ENCODE data around the gene MATN4. TPM values are rescaled to one million over a fixed set of nuclear protein-coding genes. Genes with fewer than 3 reads are reported as not detected.

The MATN4 gene
- total RNA-seq, 1 experiment from 2014 or later: 0.14 TPM

DNA sequence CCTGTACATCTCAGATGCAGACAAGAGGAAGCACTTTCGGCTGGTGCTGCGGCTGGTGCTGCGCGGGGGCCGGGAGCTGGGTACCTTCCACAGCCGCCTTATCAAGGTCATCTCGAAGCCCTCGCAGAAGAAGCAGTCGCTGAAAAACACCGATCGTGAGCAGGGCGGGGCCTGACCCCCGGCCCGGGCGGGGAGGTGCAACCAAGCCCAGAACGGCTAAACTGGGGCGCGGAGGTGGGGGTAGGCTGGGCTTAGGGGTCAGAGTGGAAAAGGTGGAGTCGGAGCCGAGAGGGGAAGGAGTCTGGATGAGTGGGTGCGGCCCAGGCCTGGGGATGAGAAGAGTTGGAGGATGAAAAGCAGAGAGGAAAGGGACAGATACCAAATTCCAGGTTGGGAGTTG lies 4.1 kb upstream of the MATN4 start:
- DNase-seq: peak; percentile 65

DNA sequence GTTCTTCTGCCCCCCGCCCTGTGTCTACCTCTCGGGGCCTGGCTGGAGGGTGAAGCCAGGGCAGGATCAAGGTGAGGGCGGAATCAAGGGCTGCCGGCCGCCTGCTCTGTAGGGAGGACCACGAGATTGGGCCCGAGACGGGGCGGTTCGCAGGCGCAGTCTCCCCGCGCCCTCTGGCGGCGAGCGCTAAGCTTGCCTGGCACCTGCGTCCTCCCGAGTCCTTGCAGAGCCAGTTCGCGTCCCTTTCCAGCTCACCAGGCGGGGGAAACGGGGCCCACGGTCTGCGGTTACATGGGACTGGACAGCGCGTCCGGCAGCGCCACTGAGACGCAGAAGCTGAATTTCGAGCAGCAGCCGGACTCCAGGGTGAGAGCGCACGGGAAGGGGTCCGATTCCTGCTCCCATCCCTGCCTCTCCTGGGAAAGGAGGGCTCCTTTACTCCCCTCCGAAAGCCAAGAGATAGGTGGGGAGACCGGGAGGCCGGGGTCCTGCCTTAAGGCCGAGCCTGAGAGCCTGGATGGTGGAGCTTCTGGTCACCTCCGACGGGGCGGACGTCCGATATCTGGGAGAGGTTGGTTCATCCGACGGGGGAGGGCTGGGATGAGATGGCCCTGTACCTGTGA lies 3.6 kb upstream of the MATN4 start:
- Histone ChIP-seq H3K36me3 (replicated peaks; ENCODE audit: control insufficient read depth, insufficient read depth, low read length) (no peaks in the 10 kb centered on the region), H3K27me3 (ENCODE audit: control insufficient read depth, insufficient read depth, low read length) (peaks cover 8% of the 10 kb centered on the region), H3K4me3 (ENCODE audit: insufficient read depth, low read depth, low read length) (peak overlapping the region; percentile 25; the same call in 1 of the 2 replicates)
- DNase-seq: peak; percentile 97

More for the DNA sequence above, 4.1 kb upstream of the MATN4 start:
- peaks cover 8% of the 10 kb centered on the region for H3K27me3 ChIP-seq (ENCODE audit: control insufficient read depth, insufficient read depth, low read length)
- H3K36me3 ChIP-seq (replicated peaks; ENCODE audit: control insufficient read depth, insufficient read depth, low read length): no peaks in the 10 kb centered on the region
- H3K4me3 ChIP-seq (ENCODE audit: insufficient read depth, low read depth, low read length): peak overlapping the region; percentile 25; the same call in 1 of the 2 replicates

DNA sequence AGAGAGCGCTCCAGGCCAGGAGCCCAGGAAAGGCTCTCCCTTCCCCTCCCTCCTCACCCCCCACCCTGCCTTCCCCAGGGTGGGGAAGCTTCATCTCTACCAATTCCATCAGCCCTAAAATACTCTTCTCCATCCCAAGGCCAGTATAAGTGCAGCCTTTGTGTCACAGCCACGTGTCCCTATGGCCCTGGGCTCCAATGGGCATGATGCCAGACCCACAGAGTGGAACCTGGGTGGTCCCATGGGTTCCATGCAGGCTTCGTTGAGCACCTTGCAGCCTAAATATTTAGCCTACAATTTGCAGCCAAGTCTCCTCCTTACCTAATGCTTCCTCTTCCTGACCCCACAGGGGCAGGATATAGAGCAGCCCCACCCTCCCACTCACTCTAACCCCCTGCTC lies 976 bp upstream of the MATN4 start:
- no peak overlapping the region for H3K4me3 ChIP-seq (ENCODE audit: insufficient read depth, low read depth, low read length)
- no peak for DNase-seq
- no peaks in the 10 kb centered on the region for H3K36me3 ChIP-seq (replicated peaks; ENCODE audit: control insufficient read depth, insufficient read depth, low read length)
- H3K27me3 ChIP-seq (ENCODE audit: control insufficient read depth, insufficient read depth, low read length): peaks cover 12% of the 10 kb centered on the region

DNA sequence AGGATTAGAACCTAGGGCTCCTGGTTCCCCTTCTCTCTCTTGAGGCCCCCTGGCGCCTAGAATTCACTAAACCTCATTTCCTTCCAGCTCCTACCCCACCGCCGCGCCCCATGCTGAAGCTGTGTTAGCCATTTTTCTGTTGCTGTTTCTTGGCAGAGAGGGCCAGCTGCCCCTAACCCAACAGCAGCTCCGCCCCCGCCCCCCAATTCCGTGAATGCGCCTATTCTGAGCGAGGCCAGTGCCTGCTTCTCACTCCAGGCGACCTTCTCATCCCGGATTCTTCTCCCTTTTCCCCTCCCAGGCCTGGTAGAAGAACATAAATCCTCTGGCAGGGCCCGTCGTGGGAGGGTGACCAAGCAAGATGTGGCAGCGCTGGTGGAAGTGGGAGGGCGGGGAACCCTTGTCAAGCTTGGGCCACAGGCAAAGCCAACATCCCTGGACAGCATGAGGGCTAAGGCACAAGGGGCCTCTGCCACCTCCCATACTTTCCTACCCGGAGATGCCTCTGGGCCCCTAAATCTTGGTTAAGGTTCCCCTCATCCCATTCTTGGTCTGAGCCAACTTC lies 941 bp downstream of the MATN4 start:
- Histone ChIP-seq H3K4me3 (ENCODE audit: insufficient read depth, low read depth, low read length) (no peak overlapping the region), H3K27me3 (ENCODE audit: control insufficient read depth, insufficient read depth, low read length) (peaks cover 12% of the 10 kb centered on the region), H3K36me3 (replicated peaks; ENCODE audit: control insufficient read depth, insufficient read depth, low read length) (no peaks in the 10 kb centered on the region)
- DNase-seq: no peak

DNA sequence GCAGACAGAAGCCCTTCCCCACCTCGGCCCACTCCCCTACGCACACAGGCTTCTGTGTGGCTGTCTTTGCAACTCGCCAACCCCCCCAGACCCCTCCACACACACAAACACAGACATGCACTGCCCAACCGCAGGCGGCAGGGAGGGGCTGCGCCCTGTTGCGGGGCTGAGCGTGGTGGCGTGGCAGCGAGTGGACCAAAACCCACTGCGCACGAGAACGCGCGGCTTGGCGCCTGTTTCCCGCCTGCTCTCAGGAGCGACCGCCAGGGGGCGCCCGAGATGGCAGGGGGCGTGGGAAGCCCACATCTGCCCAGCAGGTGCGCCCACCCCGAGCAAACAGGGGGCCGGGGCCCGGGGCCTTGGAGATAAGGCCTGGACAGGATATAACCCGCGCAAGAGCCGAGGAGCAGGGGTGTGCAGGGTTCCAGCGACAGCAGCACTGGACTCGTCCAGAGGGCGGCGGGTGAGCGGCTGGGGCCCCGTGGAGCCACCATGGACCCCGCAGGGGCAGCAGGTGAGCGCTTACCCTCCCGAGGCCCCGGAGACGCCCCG lies 1.6 kb downstream of the MATN4 start, which contains the start of gene RBPJL:
TSS of gene RBPJL (plus strand) at position 410 of the 552 bp plus-strand sequence. CDS start at position 493, 83 bp downstream.
- no peak within 1 kb of the TSS for H3K4me3 ChIP-seq (ENCODE audit: insufficient read depth, low read depth, low read length)

DNA sequence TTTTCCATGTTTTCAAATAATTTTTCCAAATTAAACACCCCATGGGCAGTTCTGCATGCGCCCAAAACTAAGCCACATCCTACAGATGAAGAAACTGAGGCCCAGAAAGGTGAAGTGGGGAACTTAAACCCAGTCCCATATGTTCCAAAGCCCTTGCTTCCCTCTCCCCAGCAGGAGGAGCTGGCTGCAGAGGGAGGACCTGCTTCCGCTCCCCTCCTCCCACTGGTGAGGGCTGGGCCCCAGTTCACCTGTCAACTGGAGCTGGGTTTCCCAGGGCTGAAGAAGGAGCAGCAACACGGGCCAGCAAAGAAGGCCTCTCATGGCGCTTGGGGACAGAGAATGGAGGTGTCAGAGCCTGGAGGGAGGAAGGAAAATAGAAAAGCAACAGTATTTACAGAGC lies 2.8 kb downstream of the MATN4 start:
- Histone ChIP-seq H3K4me3 (ENCODE audit: insufficient read depth, low read depth, low read length) (no peak overlapping the region), H3K27me3 (ENCODE audit: control insufficient read depth, insufficient read depth, low read length) (peaks cover 3% of the 10 kb centered on the region; the same call in 1 of the 2 replicates), H3K36me3 (replicated peaks; ENCODE audit: control insufficient read depth, insufficient read depth, low read length) (no peaks in the 10 kb centered on the region)
- peak; percentile 75 for DNase-seq

More for the DNA sequence above, 1.6 kb downstream of the MATN4 start, which contains the start of gene RBPJL:
- peaks cover 9% of the 10 kb centered on the region for H3K27me3 ChIP-seq (ENCODE audit: control insufficient read depth, insufficient read depth, low read length)
- peak; percentile 93 for DNase-seq
- H3K36me3 ChIP-seq (replicated peaks; ENCODE audit: control insufficient read depth, insufficient read depth, low read length): no peaks in the 10 kb centered on the region

DNA sequence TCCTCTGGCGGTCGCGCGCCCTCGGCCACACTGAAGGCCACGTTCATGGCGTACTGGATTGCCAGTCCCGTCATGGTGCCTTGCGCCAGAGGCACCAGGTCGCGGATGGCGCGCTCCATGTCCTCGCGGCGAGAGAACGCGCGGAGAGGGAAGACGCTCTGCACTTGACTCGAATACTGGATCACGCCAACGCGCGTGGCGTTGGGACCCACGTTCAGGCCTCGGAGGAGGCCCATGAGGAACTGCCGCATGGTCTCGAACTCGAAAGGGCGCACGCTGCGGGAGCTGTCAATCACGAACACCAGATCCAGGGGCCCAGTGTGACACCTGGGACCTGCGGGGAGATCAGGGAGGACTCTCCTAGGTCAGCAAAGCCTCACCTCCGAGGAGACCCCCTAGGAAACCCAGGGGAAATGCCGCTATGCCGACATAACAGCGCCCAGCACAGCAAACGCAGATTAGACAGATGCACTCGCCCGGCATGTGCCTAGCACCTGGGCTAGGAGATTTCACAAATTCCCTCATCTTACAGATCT lies 3.6 kb downstream of the MATN4 start:
- H3K4me3 ChIP-seq (ENCODE audit: insufficient read depth, low read depth, low read length): no peak overlapping the region
- H3K27me3 ChIP-seq (ENCODE audit: control insufficient read depth, insufficient read depth, low read length): peaks cover 3% of the 10 kb centered on the region; the same call in 1 of the 2 replicates
- H3K36me3 ChIP-seq (replicated peaks; ENCODE audit: control insufficient read depth, insufficient read depth, low read length): no peaks in the 10 kb centered on the region
- DNase-seq: no peak

DNA sequence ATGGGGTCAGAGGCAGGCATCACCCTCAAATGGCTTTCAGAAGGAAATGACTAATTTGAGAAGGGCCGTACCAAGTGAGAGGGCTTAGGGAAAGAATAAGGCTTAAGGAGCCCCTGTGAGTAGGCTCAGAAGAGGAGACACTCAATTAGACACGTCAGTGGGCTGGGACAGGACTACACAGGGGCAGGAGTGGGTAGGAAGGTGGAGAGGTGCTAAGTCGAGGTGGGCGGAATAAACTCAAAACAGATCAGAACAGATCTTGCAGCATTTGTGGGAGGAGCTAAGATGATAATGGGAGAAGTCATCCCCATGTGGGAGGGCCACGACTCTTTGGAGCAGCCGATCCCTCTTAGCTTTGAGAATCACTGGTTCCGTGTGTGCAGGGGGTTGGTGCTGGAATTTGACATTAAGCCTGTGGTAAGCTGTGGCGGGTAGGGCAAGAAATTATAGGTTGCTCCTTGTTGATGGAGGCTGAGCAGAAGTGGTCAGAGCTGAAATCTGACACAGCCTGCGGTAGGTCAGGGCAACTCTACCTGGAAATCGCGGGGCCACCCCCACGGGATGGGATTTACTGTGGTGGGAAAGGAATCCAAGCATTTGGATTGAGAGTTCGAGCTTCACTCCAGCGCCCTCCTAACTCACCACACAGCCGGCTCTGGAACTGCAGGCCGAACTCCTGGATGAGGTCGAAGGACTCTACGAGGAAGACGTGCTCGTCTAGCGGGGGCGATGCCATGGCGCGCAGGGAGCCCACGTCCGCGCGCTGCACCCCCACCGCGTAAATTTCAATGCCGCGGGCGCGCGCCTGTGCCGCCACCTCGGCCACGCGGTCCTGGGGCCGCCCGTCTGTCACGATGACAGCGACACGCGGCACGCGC lies 4.3 kb downstream of the MATN4 start:
- no peak for DNase-seq
- Histone ChIP-seq H3K27me3 (ENCODE audit: control insufficient read depth, insufficient read depth, low read length) (peaks cover 3% of the 10 kb centered on the region; the same call in 1 of the 2 replicates), H3K36me3 (replicated peaks; ENCODE audit: control insufficient read depth, insufficient read depth, low read length) (no peaks in the 10 kb centered on the region), H3K4me3 (ENCODE audit: insufficient read depth, low read depth, low read length) (no peak overlapping the region)

DNA sequence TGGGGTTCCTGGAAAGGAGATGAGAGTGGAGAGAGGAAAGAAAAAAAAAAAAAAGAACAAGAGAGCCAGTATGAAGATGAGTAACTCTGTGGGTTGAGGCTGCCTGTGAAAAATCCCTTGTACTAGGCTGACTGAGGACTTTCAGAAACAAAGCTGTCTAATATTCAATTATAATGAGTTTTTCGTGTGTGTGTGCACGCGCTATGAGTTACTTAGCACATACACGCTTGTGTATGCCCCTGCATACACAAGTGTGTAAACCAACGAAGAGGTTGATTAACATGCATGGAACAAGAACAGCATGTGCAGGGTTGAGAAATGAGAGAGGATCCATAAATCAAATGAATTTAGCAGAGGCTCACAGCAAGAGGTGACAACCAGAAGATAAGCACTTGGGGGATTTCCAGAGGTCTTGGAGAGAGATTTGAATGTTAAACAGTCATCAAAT lies 6.3 kb downstream of the MATN4 start:
- peaks cover 3% of the 10 kb centered on the region; the same call in 1 of the 2 replicates for H3K27me3 ChIP-seq (ENCODE audit: control insufficient read depth, insufficient read depth, low read length)
- no peaks in the 10 kb centered on the region for H3K36me3 ChIP-seq (replicated peaks; ENCODE audit: control insufficient read depth, insufficient read depth, low read length)
- no peak overlapping the region for H3K4me3 ChIP-seq (ENCODE audit: insufficient read depth, low read depth, low read length)
- no peak for DNase-seq

DNA sequence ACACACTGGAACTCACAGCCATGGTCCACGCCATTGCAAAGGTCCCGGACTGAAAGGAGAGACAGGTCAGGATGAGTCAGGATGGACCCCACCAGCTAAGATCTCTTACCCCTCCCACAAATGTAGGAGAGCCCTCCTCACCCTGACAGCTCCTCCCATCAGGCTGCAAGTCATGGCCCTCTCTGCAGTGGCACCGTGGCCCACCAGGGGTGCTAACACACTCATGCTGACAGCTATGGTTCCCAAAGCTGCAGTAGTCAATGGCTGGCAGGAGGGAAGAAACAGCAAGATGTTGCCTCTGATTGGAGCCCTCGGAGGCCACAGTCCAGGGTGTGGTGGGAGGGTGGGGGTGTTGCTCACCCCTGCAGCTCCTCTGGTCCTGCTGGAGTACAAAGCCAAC lies 7.1 kb downstream of the MATN4 start:
- H3K27me3 ChIP-seq (ENCODE audit: control insufficient read depth, insufficient read depth, low read length): no peaks in the 10 kb centered on the region
- H3K4me3 ChIP-seq (ENCODE audit: insufficient read depth, low read depth, low read length): no peak overlapping the region
- DNase-seq: peak; percentile 86
- H3K36me3 ChIP-seq (replicated peaks; ENCODE audit: control insufficient read depth, insufficient read depth, low read length): no peaks in the 10 kb centered on the region

DNA sequence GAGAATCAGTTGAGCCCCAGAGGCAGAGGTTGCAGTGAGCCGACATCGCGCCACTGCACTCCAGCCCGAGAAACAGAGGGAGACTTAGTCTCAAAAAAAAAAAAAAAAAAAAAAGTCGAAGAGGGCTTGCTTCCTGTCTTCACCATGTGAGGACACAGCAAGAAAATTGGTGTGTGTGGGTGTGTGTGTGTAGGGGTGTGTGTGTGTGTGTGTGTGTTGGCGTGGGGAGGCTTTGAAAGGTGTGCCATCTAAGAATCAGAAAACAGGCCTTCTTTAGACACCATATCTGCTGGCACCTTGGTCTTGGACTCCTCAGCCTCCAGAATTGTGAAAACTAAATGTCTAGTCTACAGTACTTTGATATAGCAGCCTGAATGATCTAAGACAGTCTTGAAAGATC lies 8.3 kb downstream of the MATN4 start:
- Histone ChIP-seq H3K36me3 (replicated peaks; ENCODE audit: control insufficient read depth, insufficient read depth, low read length) (no peaks in the 10 kb centered on the region), H3K4me3 (ENCODE audit: insufficient read depth, low read depth, low read length) (no peak overlapping the region), H3K27me3 (ENCODE audit: control insufficient read depth, insufficient read depth, low read length) (no peaks in the 10 kb centered on the region)
- DNase-seq: no peak

DNA sequence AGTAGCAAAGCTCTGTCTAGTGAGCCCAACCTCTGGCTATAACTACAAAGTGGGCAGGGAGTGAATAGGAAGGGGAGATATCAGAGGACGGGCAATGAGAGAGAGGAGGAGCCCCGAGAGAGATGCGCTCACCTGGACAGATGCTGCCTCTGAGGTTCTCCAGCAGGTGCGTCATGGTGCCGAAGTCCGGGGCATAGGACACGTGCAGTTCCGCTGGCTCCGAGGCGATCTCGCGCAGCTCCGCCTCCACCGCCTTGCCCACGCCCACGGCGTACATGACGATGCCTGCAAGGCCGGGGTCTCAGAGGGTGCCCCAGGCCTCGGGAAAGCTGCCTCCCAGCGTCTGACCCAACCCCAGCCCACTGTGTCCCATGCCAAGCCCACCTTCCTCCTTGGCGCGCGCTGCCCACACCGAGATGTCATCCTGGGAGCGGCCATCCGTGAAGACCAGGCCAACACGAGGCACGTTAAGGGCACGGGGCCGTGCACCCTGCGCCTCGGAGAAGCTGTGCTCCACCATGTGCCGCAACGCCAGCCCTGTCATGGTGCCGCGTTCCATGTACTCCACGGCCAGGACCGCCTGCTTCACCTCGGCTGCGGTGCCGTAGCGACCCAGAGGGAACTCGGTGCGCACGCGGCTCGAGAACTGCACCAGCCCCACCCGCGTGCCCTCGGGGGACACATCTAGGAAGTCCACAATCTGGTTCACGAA lies 10.2 kb downstream of the MATN4 start:
- no peaks in the 10 kb centered on the region for H3K36me3 ChIP-seq (replicated peaks; ENCODE audit: control insufficient read depth, insufficient read depth, low read length)
- no peak overlapping the region for H3K4me3 ChIP-seq (ENCODE audit: insufficient read depth, low read depth, low read length)
- DNase-seq: no peak
- H3K27me3 ChIP-seq (ENCODE audit: control insufficient read depth, insufficient read depth, low read length): peaks cover 2% of the 10 kb centered on the region

DNA sequence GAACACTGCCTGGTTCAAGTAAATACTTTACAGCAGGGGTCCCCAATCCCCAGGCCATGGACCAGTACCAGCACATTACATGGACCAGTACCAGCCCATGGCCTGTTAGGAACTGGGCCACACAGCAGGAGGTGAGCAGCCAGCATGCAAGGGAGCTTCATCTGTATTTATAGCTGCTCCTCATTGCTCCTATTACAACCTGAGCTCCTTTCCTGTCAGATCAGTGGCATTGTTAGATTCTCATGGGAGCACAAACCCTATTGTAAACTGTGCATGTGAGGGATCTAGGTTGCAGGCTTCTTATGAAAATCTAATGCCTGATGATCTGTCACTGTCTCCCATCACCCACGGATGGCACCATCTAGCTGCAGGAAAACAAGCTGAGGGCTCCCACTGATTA lies 13.4 kb downstream of the MATN4 start:
- DNase-seq: no peak
- Histone ChIP-seq H3K27me3 (ENCODE audit: control insufficient read depth, insufficient read depth, low read length) (peaks cover 9% of the 10 kb centered on the region), H3K4me3 (ENCODE audit: insufficient read depth, low read depth, low read length) (no peak overlapping the region), H3K36me3 (replicated peaks; ENCODE audit: control insufficient read depth, insufficient read depth, low read length) (no peaks in the 10 kb centered on the region)

DNA sequence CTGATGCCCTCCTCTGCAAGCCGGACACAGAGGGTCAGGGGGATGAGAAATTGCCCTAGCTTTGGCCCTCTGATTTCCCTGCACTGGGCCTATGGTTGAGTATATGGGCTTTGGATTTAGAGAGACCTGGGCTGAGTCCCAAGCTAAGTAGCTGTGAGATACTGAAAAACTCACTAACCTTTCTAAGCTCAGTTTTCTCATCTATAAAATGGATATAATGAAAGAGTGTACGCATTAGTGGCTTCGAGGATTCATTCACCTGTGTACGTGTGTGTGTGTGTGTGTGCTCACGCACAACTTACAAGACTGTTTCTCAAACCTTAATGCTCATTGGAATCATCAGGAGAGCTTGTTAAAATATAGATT lies 14.1 kb downstream of the MATN4 start:
- no peak for DNase-seq
- Histone ChIP-seq H3K4me3 (ENCODE audit: insufficient read depth, low read depth, low read length) (no peak overlapping the region), H3K27me3 (ENCODE audit: control insufficient read depth, insufficient read depth, low read length) (peaks cover 9% of the 10 kb centered on the region)

More for the DNA sequence above, 14.1 kb downstream of the MATN4 start:
- H3K36me3 ChIP-seq (replicated peaks; ENCODE audit: control insufficient read depth, insufficient read depth, low read length): no peaks in the 10 kb centered on the region
